H9 (cell line): ENCODE results near the gene CSNK2B. TPM values are rescaled to one million over a fixed set of nuclear protein-coding genes. Genes with fewer than 3 reads are reported as not detected.
A peak's percentile ranks its signal among the peaks of the same experiment; 100 is the strongest.

Experiments
- DNase-seq: peaks from one replicate; pipeline ENCODE4 v3.0.0-alpha.2; 2017
- H2AFZ ChIP-seq: one replicate; pipeline ENCODE4 v1.6.1; 2013; ENCODE audit warnings: mild to moderate bottlenecking, low read length, control low read depth, moderate library complexity
- H2AK5ac ChIP-seq: 2 replicates; pipeline ENCODE4 v1.6.1; 2013; ENCODE audit warnings: low read length, control low read depth, mixed read lengths; ENCODE audit not compliant: insufficient read length
- H2BK120ac ChIP-seq: one replicate; pipeline ENCODE4 v1.6.1; 2013; ENCODE audit warnings: low read depth, mild to moderate bottlenecking, low read length, control low read depth, inconsistent platforms; ENCODE audit not compliant: poor library complexity, severe bottlenecking
- H2BK12ac ChIP-seq: 2 replicates; pipeline ENCODE4 v1.6.1; 2013; ENCODE audit warnings: low read length, control low read depth, mixed read lengths, low read depth; ENCODE audit not compliant: insufficient read length
- H2BK15ac ChIP-seq: 2 replicates; pipeline ENCODE4 v1.6.1; 2013; ENCODE audit warnings: low read depth, low read length, control low read depth
- H2BK20ac ChIP-seq: one replicate; pipeline ENCODE4 v1.6.1; 2013; ENCODE audit warnings: low read depth, mild to moderate bottlenecking, low read length, control low read depth, inconsistent platforms; ENCODE audit not compliant: poor library complexity, severe bottlenecking
- H2BK5ac ChIP-seq: 2 replicates; pipeline ENCODE4 v1.6.1; 2013; ENCODE audit warnings: low read length, control low read depth, mixed read lengths; ENCODE audit not compliant: insufficient read length
- H3K14ac ChIP-seq: 2 replicates; pipeline ENCODE4 v1.6.1; 2013; ENCODE audit warnings: low read length, control low read depth; ENCODE audit not compliant: insufficient read depth
- H3K18ac ChIP-seq: 2 replicates; pipeline ENCODE4 v1.6.1; 2013; ENCODE audit warnings: low read depth, mild to moderate bottlenecking, mixed read lengths, low read length, control low read depth; ENCODE audit not compliant: insufficient read length
- H3K23ac ChIP-seq: 2 replicates; pipeline ENCODE4 v1.6.1; 2013; ENCODE audit warnings: low read length, control low read depth, mixed read lengths, low read depth; ENCODE audit not compliant: insufficient read length
- H3K23me2 ChIP-seq: 2 replicates; pipeline ENCODE4 v1.6.1; 2013; ENCODE audit warnings: low read depth, mild to moderate bottlenecking, mixed read lengths, low read length, control low read depth; ENCODE audit not compliant: insufficient read length, poor library complexity, severe bottlenecking
- H3K27ac ChIP-seq: 2 replicates; pipeline ENCODE4 v1.5.1; 2013; ENCODE audit warnings: low read length, control low read depth, mixed read lengths, low read depth; ENCODE audit not compliant: insufficient read length
- H3K27me3 ChIP-seq: 2 replicates; pipeline ENCODE4 v1.6.1; 2013; ENCODE audit warnings: low read length, control low read depth, inconsistent platforms; ENCODE audit not compliant: insufficient read depth
- H3K4ac ChIP-seq: 2 replicates; pipeline ENCODE4 v1.6.1; 2013; ENCODE audit warnings: low read depth, mild to moderate bottlenecking, control low read depth, inconsistent platforms, low read length, moderate library complexity
- H3K4me1 ChIP-seq: 2 replicates; pipeline ENCODE4 v1.6.1; 2013; ENCODE audit warnings: low read length, control low read depth, inconsistent platforms; ENCODE audit not compliant: insufficient read depth
- H3K4me2 ChIP-seq: 2 replicates; pipeline ENCODE4 v1.6.1; 2013; ENCODE audit warnings: low read length, control low read depth, mixed read lengths; ENCODE audit not compliant: insufficient read length, insufficient read depth
- H3K56ac ChIP-seq: 2 replicates; pipeline ENCODE4 v1.6.1; 2013; ENCODE audit warnings: low read depth, mild to moderate bottlenecking, mixed read lengths, low read length, control low read depth; ENCODE audit not compliant: insufficient read length
- H3K79me1 ChIP-seq: 2 replicates; pipeline ENCODE4 v1.6.1; 2013; ENCODE audit warnings: low read depth, mild to moderate bottlenecking, moderate library complexity, low read length, control low read depth, inconsistent platforms; ENCODE audit not compliant: insufficient read depth, poor library complexity, severe bottlenecking
- H3K79me2 ChIP-seq: 2 replicates; pipeline ENCODE4 v1.6.1; 2013; ENCODE audit warnings: low read length, control low read depth, inconsistent platforms; ENCODE audit not compliant: insufficient read depth
- H3K9ac ChIP-seq: 2 replicates; pipeline ENCODE4 v1.6.1; 2013; ENCODE audit warnings: low read length, control low read depth, mixed read lengths; ENCODE audit not compliant: insufficient read length; ENCODE audit errors: extremely low read depth
- H3K9me3 ChIP-seq: one replicate; pipeline ENCODE4 v1.6.1; 2013; ENCODE audit warnings: low read depth, low read length, inconsistent platforms; ENCODE audit not compliant: control insufficient read depth
- H3T11ph ChIP-seq: one replicate; pipeline ENCODE4 v1.6.1; 2013; ENCODE audit warnings: mild to moderate bottlenecking, low read length, control low read depth, inconsistent platforms
- H4K20me1 ChIP-seq: one replicate; pipeline ENCODE4 v1.6.1; 2013; ENCODE audit not compliant: control insufficient read depth, insufficient read length, insufficient read depth
- H4K5ac ChIP-seq: 2 replicates; pipeline ENCODE4 v1.6.1; 2013; ENCODE audit warnings: low read depth, mild to moderate bottlenecking, mixed read lengths, low read length, control low read depth; ENCODE audit not compliant: insufficient read length
- H4K8ac ChIP-seq: replicated peaks from 2 replicates; pipeline ENCODE4 v1.6.1; 2013; ENCODE audit warnings: low read length, control low read depth, mixed read lengths, low read depth; ENCODE audit not compliant: insufficient read length
- H4K91ac ChIP-seq: 2 replicates; pipeline ENCODE4 v1.6.1; 2013; ENCODE audit warnings: low read depth, mild to moderate bottlenecking, moderate library complexity, mixed read lengths, low read length, control low read depth; ENCODE audit not compliant: insufficient read length
- H3K27ac Mint-ChIP-seq, 3 experiments: 2 replicates in 2 of 3; 3 replicates in 1 of 3; pipeline ENCODE4 v1.8.0; 2020 to 2021; ENCODE audit warnings: mixed read lengths in 3 of 3, mild to moderate bottlenecking in 1 of 3, moderate library complexity in 1 of 3
- H3K27me3 Mint-ChIP-seq: 2 replicates; pipeline ENCODE4 v1.8.0; 2021; ENCODE audit warnings: low read depth, mild to moderate bottlenecking, moderate library complexity, mixed read lengths
- H3K36me3 Mint-ChIP-seq, 3 experiments: 2 replicates in 2 of 3; 3 replicates in 1 of 3; pipeline ENCODE4 v1.8.0; 2020 to 2021; ENCODE audit warnings: low read depth in 3 of 3, mixed read lengths in 3 of 3; ENCODE audit not compliant: insufficient read depth in 1 of 3
- H3K4me1 Mint-ChIP-seq, 2 experiments: 2 replicates each; pipeline ENCODE4 v1.8.0; 2020; ENCODE audit warnings: mixed read lengths in 2 of 2
- H3K4me3 Mint-ChIP-seq, 2 experiments: 2 replicates in 1 of 2; 3 replicates in 1 of 2; pipeline ENCODE4 v1.8.0; 2020 to 2021; ENCODE audit warnings: mild to moderate bottlenecking in 2 of 2, mixed read lengths in 2 of 2, moderate library complexity in 1 of 2
- H3K9me3 Mint-ChIP-seq, 2 experiments: 2 replicates in 1 of 2; 3 replicates in 1 of 2; pipeline ENCODE4 v1.8.0; 2020; ENCODE audit warnings: mild to moderate bottlenecking in 2 of 2, mixed read lengths in 2 of 2, moderate library complexity in 1 of 2
- CTCF ChIP-seq: fragments of 200-600 bp; sonication (generic); conservative IDR thresholded peaks from 3 replicates; pipeline ENCODE4 v1.8.0; 2021; ENCODE audit warnings: antibody characterized with exemption, mild to moderate bottlenecking
- WGBS: extraction: QIAGEN DNeasy Blood & Tissue Kit; methylation state at CpG from one replicate; pipeline ENCODE4 v1.1.7; 2013; ENCODE audit warnings: missing lambda C conversion rate, low lambda C conversion rate, mixed read lengths; ENCODE audit not compliant: insufficient read length; ENCODE audit errors: extremely low coverage; 5-methylcytosine and 5-hydroxymethylcytosine counted together
- total RNA-seq: library from RNA; stranded (reverse); gene quantifications from 2 replicates; pipeline ENCODE4 v1.2.1, GENCODE V29; 2021

CSNK2B gene
- total RNA-seq, 1 experiment from 2014 or later: 187 TPM

- H3K27ac Mint-ChIP-seq: peak overlapping the region; percentile 99
Observed at GRCh38 chr6:31663961-31664789, 1.7 kb upstream of the CSNK2B start.

More at GRCh38 chr6:31663961-31664789, 1.7 kb upstream of the CSNK2B start:
- no peak for TF ChIP-seq CTCF
- Histone ChIP-seq H3K9ac (peak overlapping the region; percentile 89), H3K27me3 (no peaks in the 10 kb centered on the region), H3K56ac (no peak overlapping the region), H4K8ac (no peak overlapping the region), H4K5ac (no peak overlapping the region), H3K18ac (peak overlapping the region; percentile 36), H4K91ac (no peak overlapping the region), H3K23ac (no peak overlapping the region), H3K79me2 (peaks cover 8% of the 10 kb centered on the region; the same call in 1 of the 2 replicates), H2BK15ac (no peak overlapping the region), H4K20me1 (no peaks in the 10 kb centered on the region), H3K27ac (peak overlapping the region; percentile 87), H3K4ac (no peak overlapping the region), H3K4me2 (peak overlapping the region; percentile 96), H3T11ph (no peak overlapping the region), H2AFZ (no peak overlapping the region), H2BK5ac (no peak overlapping the region), H2BK12ac (no peak overlapping the region), H3K23me2 (peaks cover 26% of the 10 kb centered on the region), H2BK20ac (no peak overlapping the region), H3K79me1 (peaks cover 16% of the 10 kb centered on the region), H2AK5ac (no peak overlapping the region), H3K9me3 (no peaks in the 10 kb centered on the region), H3K4me1 (no peaks in the 10 kb centered on the region), H3K14ac (peak overlapping the region; percentile 4), H2BK120ac (no peak overlapping the region)
- H3K9me3 Mint-ChIP-seq: no peaks in the 10 kb centered on the region
- H3K4me1 Mint-ChIP-seq: peaks cover 34 to 45% of the 10 kb centered on the region in 2 experiments
- no peak for DNase-seq
- WGBS: no CpG with 5 or more reads among the region's 17 CpGs
- H3K4me3 Mint-ChIP-seq: peak overlapping the region; percentile 99
- no peaks in the 10 kb centered on the region; the same call in 1 of the 2 replicates for H3K27me3 Mint-ChIP-seq
- H3K36me3 Mint-ChIP-seq: peaks cover 44 to 65% (median 56%) of the 10 kb centered on the region in 3 experiments
